Adrenal gland (tissue), 12 donors: ENCODE data around the gene LCMT1. TPM values are rescaled to one million over a fixed set of nuclear protein-coding genes. Genes with fewer than 3 reads are reported as not detected.

ENCODE experiments used
- DNase-seq, 7 donors: peaks; one replicate each; pipeline ENCODE4 v3.0.0-alpha.2; 2019 to 2020
- H3K27ac ChIP-seq, 5 donors: fragments of 200-600 bp; sonication (generic) in 4 of 5; 1 replicate in 3 of 5; 2 replicates in 2 of 5; pipeline versions ENCODE4 v1.5.1 to v1.8.0; 2016 to 2020; ENCODE audit warnings: mild to moderate bottlenecking in 1 of 5
- H3K27me3 ChIP-seq: fragments of 200-600 bp; 2 replicates; pipeline ENCODE4 v1.8.0; 2021
- H3K36me3 ChIP-seq, 2 donors: fragments of 200-600 bp; replicated peaks in 1 of 2; 1 replicate in 1 of 2; 2 replicates in 1 of 2; pipeline versions ENCODE4 v1.5.1 to v1.8.0; 2018 to 2022
- H3K4me1 ChIP-seq, 2 donors: fragments of 200-600 bp; replicated peaks in 1 of 2; 1 replicate in 1 of 2; 2 replicates in 1 of 2; pipeline versions ENCODE4 v1.5.1 to v1.8.0; 2018 to 2021
- H3K4me3 ChIP-seq, 4 donors: fragments of 200-600 bp; sonication (generic) in 3 of 4; one replicate each; pipeline ENCODE4 v1.5.1; 2016 to 2018
- H3K9me3 ChIP-seq, 3 donors: fragments of 200-600 bp; sonication (generic) in 1 of 3; replicated peaks in 1 of 3; 1 replicate in 2 of 3; 2 replicates in 1 of 3; pipeline versions ENCODE4 v1.5.1 to v1.8.0; 2016 to 2021
- CTCF ChIP-seq, 6 experiments: fragments of 450-650 bp in 4 of 6; fragments of 200-600 bp in 2 of 6; sonication (generic) in 1 of 6; IDR thresholded peaks; 1 replicate in 5 of 6; 2 replicates in 1 of 6; pipeline versions ENCODE4 v1.5.1 to v1.8.0; 2016 to 2021; ENCODE audit warnings: antibody characterized with exemption in 6 of 6, mild to moderate bottlenecking in 2 of 6, moderate library complexity in 1 of 6
- POLR2A ChIP-seq, 2 donors: fragments of 450-650 bp; IDR thresholded peaks; one replicate each; pipeline ENCODE4 v1.6.1; 2017; ENCODE audit warnings: antibody characterized with exemption in 2 of 2, mild to moderate bottlenecking in 2 of 2, moderate library complexity in 1 of 2
- WGBS, 4 donors: extraction: QIAGEN DNeasy Blood & Tissue Kit in 2 of 4; methylation state at CpG; one replicate each; pipeline versions ENCODE4 v1.1.5 to v1.1.7; 2013 to 2017; 5-methylcytosine and 5-hydroxymethylcytosine counted together
- intact Hi-C, 2 donors: fragments of 100-400 bp; cut with DNase I; formaldehyde crosslinking; loops; one replicate each; pipeline versions ENCODE4 v1.14.1 to v1.15.0; 2022 to 2023
- polyA plus RNA-seq, 3 donors: library from polyadenylated mRNA; stranded (reverse); fragments of 200-250 nt in 2 of 3; fragments of 350-450 nt in 1 of 3; fragmentation: Illumina TruSeq in 1 of 3; extraction: RNeasy Lipid Tissue Mini Kit (QIAGEN cat#74804) in 1 of 3; gene quantifications; one replicate each; pipeline ENCODE4 v1.2.3, GENCODE V29; 2013 to 2014
- total RNA-seq, 9 donors: library from RNA; depleted of rRNA in 4 of 9; stranded (reverse); fragments of >200 nt in 4 of 9; fragments of 120-200 nt in 1 of 9; fragmentation: NEBNext Ultra II Directional in 1 of 9; extraction: Animal tissue kit (Norgen Biotek cat#: 25700) in 1 of 9; gene quantifications; one replicate each; pipeline versions ENCODE4 v1.1.0 to v1.2.4, GENCODE V29; 2013 to 2023
- donor health status: healthy with polysubstance abuse.
- donor health status: Bipolar disorder and iron deficiency.
- donor health status: DM: yes; HTN: yes; CAD: no.
- donor health status: DM: no; HTN: no; CAD: no.
- donor health status: DM: no; HTN: no; CAD: no.
- donor health status: DM: yes; HTN: yes; CAD: no.

LCMT1 gene
- total and polyA plus RNA-seq, 12 donors = 28.1 to 60.3 (median 43.5) TPM

- no peak for TF ChIP-seq POLR2A (IDR thresholded peaks at IDR 0.05)
- TF ChIP-seq CTCF (IDR thresholded peaks at IDR 0.05) = no peak
- intact Hi-C loops = no loop called here
- no peak overlapping the region for H3K27ac ChIP-seq
- no peak for DNase-seq
- 90 to 96% (median 93%) methylated on average over 4 of the region's 4 CpGs for WGBS, 4 donors
- no peaks in the 10 kb centered on the region for H3K27me3 ChIP-seq
- no peaks in the 10 kb centered on the region for H3K36me3 ChIP-seq
- H3K4me1 ChIP-seq = no peaks in the 10 kb centered on the region
- no peaks in the 10 kb centered on the region for H3K9me3 ChIP-seq
- no peak overlapping the region for H3K4me3 ChIP-seq
Observed at GRCh38 chr16:25217921-25218320, 106.4 kb downstream of the LCMT1 start.

- H3K4me1 ChIP-seq = no peaks in the 10 kb centered on the region
- H3K4me3 ChIP-seq = no peak overlapping the region
Observed at GRCh38 chr16:25219070-25219737, 107.7 kb downstream of the LCMT1 start.

GRCh38 chr16:25222959-25223358 lies 111.4 kb downstream of the LCMT1 start:
- H3K4me1 ChIP-seq = no peaks in the 10 kb centered on the region
- no peak overlapping the region for H3K27ac ChIP-seq
- H3K4me3 ChIP-seq = no peak overlapping the region
- TF ChIP-seq POLR2A (IDR thresholded peaks at IDR 0.05) = no peak
- no peak for TF ChIP-seq CTCF (IDR thresholded peaks at IDR 0.05)
- no peak for DNase-seq
- intact Hi-C loops = loop anchor here (5.0 to 10.0 kb wide), 2 partner anchors 166 to 168 kb away; no protein-coding TSS in a partner anchor
- H3K27me3 ChIP-seq = no peaks in the 10 kb centered on the region
- no peaks in the 10 kb centered on the region for H3K9me3 ChIP-seq
- H3K36me3 ChIP-seq = no peaks in the 10 kb centered on the region
- WGBS, 4 donors = 75 to 81% (median 77%) methylated on average over 4 to 8 of the region's 8 CpGs

More at GRCh38 chr16:25219070-25219737, 107.7 kb downstream of the LCMT1 start:
- no peak for DNase-seq
- Histone ChIP-seq H3K36me3 (no peaks in the 10 kb centered on the region), H3K27ac (no peak overlapping the region), H3K27me3 (no peaks in the 10 kb centered on the region), H3K9me3 (no peaks in the 10 kb centered on the region)
- TF ChIP-seq CTCF (IDR thresholded peaks at IDR 0.05) (no peak), POLR2A (IDR thresholded peaks at IDR 0.05) (no peak)
- 79 to 97% (median 90%) methylated on average over 2 to 3 of the region's 3 CpGs for WGBS, 4 donors
- intact Hi-C loops = no loop called here

- TF ChIP-seq CTCF (IDR thresholded peaks at IDR 0.05) (no peak), POLR2A (IDR thresholded peaks at IDR 0.05) (no peak)
- DNase-seq = no peak
- H3K4me3 ChIP-seq = no peak overlapping the region
- H3K9me3 ChIP-seq = no peaks in the 10 kb centered on the region
- 79 to 89% (median 86%) methylated on average over 6 of the region's 6 CpGs for WGBS, 4 donors
- H3K36me3 ChIP-seq = no peaks in the 10 kb centered on the region
- H3K4me1 ChIP-seq = no peaks in the 10 kb centered on the region
- intact Hi-C loops = loop anchor here (2.0 to 10.0 kb wide), 3 partner anchors 97 to 169 kb away; no protein-coding TSS in a partner anchor
- no peak overlapping the region for H3K27ac ChIP-seq
- H3K27me3 ChIP-seq = no peaks in the 10 kb centered on the region
Observed at GRCh38 chr16:25223964-25224363, 112.4 kb downstream of the LCMT1 start.
